GM21423 (cell line): ENCODE data around the gene PRG2.
A peak's percentile ranks its signal among the peaks of the same experiment; 100 is the strongest.

ENCODE experiments used
- ATAC-seq: cut with Tn5 transposase; IDR thresholded peaks from one replicate; pipeline ENCODE4 v1.9.1; 2021; ENCODE audit warnings: mild to moderate bottlenecking, moderate library complexity; ENCODE audit not compliant: unreplicated experiment

PRG2 gene, protein sequence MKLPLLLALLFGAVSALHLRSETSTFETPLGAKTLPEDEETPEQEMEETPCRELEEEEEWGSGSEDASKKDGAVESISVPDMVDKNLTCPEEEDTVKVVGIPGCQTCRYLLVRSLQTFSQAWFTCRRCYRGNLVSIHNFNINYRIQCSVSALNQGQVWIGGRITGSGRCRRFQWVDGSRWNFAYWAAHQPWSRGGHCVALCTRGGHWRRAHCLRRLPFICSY

GRCh38 chr11:57390535-57390934, at the start of gene PRG2:
Gene PRG2 (minus strand): TSS chr11:57390650. CDS start chr11:57389944, 706 bp downstream.
- no peak for ATAC-seq

GRCh38 chr11:57439786-57440185, 49.3 kb upstream of the PRG2 start:
- ATAC-seq = no peak

DNA sequence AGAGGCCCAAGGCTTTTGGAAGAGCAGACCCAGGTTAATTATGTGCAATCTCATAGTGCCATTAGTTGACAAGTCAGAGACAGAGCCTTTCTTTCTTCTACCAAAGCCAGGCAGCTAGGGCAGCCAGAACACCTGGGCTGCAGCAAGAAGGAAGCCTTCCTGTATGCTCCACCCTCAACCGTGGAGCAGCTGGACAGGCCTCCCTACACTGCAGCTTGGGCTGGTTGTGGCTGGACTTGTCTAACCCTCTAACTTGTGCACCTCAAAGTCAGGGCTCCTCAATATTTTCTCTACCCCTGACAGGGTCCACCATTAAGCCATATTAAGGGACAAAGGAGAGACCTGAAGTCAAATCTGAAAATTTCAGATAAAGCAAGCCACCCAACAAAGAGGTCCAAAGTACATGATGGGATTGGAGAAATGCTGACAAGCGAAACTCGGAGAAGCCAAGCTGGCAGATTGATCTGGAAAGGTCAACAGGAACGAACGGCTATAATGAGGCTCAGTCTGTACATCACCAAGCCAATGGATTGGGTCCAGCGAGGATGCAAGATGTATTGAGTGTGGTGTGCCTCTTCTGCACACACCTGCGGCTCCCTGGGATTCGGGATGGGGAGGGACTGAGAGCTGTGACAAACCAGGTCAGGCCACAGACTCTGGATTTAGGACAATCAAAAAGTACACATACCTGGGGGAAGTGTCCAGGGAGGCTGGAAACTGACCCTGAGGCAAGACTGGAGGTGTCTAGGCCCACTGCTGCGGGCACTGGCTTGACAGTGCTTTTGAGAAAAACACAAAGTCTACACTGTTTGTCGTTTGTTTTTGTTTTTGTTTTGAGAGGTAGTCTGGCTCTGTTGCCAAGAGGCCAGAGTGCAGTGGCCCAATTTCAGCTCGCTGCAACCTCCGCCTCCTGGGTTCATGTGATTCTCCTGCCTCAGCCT, 48.2 kb upstream of the PRG2 start:
- ATAC-seq = no peak

GRCh38 chr11:57436031-57436430, 45.6 kb upstream of the PRG2 start:
- ATAC-seq = no peak

DNA sequence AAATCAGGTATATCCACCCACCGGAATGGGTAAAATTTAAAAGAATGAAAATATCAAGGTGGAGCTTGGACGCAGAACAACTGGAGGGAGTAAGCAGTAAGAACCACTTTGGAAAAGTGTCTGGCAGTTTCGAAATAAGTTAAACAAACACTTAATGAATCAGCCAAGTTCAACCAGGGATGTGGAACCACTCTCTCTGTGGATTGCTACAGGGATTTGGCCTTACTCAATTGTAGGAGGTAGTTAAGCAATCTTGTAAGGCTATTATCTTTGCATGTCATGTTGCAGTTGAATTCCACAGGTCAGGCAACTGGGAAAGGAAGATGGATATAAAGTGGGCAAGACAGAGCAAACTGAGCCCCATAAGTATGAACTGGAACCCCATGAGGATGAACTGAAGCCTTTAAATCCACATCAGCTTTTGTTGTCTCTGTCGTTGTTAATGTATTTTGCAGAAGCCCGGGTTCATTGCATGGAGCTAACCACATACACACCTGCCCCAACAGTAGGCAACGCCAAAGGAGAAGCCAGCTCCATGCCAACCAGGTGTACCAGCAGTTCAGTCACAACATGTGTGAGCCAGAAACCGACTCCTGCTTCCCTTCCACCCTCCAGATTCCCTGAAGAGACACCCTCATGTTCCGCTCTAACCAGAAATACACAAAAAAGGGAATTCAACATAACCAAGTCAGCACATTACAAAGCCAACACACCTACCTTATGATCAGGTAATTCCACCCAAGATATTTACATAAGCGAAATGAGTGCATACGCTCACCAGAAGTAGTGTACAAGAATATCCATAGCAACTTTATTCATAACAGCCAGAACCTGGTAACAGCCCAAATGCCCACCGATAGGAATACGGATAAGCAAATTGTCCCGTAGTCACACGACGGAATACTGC, 44.4 kb upstream of the PRG2 start:
- no peak for ATAC-seq

DNA sequence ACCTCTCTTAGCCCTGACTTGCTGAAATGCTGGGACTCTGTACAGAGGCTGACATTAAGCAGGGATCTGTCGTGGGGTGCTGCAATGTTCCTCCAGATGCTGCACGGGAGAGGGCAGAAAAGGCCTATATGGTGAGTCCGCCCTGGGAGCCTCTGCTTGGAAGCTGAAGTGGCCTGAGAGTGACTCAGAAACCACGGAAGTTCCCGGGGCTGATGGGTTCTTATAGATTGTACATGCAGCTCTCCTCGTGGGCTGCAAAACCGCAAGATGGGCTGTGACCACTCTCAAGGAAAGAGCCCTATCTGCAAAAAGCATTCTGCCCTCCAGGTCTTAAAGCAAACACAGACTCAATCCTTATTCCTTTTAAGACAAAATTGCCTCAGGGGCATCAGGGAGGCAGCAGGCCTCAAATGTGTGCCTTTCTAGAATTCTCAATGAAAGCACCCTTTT, 42.3 kb upstream of the PRG2 start:
- peak; percentile 48 for ATAC-seq

DNA sequence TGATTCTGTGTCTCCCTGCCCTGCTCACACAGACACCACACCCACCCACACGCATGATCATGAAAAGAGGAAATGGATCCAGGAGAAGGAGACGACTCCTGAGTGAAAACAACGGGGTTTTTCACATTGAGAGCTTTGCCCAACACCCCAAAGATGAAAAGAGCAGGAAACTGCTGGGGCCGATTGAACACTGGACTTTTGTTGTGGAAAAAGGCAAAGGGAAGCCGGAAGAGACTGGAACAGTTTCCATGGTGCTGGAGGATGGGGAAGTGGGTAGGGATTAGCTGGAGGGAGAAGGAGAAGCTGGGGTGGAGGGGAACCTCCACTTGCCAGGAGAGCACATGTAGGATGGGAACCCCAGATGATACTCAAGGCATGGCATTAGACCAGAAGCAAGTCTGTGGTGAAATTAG, 41.7 kb upstream of the PRG2 start:
- peak; percentile 6 for ATAC-seq

- ATAC-seq = no peak
These were observed 40.5 kb upstream of the PRG2 start for GRCh38 chr11:57430952-57431351.

- ATAC-seq = no peak
These were observed 39.5 kb upstream of the PRG2 start for GRCh38 chr11:57429946-57430345.

- no peak for ATAC-seq
These were observed 38.2 kb upstream of the PRG2 start for GRCh38 chr11:57428643-57429042.

DNA sequence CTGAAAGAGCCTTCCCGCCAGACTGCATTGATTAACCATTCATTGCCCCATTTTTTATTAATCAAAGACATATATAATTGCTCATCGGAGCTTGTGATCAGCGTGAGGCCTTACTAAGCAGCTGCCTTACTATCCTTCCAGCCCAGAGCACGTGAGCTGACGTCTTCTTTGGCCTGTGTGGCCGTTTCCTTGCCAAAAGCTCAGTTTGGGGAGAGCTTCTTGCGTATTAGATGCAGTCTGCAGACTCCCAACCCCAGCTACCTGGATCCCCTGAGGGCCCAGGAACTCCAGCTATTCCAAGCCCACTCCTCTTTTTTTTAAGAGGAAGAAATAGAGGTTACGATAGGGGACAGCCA, 37.3 kb upstream of the PRG2 start:
- ATAC-seq = no peak

GRCh38 chr11:57426929-57427726, 36.7 kb upstream of the PRG2 start, which contains the start of gene SLC43A3:
Gene SLC43A3 (minus strand): TSS chr11:57427121. CDS start chr11:57426172, 949 bp downstream.
- peak; percentile 55 for ATAC-seq

DNA sequence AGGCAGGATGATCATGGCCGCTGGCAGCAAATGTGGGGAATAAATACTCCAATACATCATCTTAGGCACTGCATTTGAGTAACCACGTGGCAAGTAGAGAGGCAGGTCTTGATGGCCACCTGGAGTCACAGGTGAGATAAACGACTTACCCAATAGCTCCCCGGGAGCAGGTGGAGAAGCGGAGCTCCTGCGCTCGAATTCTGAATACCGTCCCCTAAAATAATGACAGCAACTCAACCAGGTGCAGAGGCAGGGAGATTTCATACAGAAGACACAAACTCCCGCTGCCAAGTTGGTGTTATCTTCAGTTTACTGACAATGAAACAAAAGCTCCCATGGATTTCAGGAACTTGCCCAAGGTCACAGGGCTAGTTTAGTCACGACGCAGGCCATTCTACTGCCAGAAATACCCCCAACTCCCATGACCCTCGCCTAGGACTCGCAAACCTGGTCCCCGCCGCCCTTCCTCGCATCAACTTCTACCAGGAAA, 36.0 kb upstream of the PRG2 start:
- no peak for ATAC-seq

GRCh38 chr11:57425565-57426438, 35.4 kb upstream of the PRG2 start:
- no peak for ATAC-seq

- peak; percentile 89 for ATAC-seq
These were observed 34.5 kb upstream of the PRG2 start for GRCh38 chr11:57424792-57425564.

DNA sequence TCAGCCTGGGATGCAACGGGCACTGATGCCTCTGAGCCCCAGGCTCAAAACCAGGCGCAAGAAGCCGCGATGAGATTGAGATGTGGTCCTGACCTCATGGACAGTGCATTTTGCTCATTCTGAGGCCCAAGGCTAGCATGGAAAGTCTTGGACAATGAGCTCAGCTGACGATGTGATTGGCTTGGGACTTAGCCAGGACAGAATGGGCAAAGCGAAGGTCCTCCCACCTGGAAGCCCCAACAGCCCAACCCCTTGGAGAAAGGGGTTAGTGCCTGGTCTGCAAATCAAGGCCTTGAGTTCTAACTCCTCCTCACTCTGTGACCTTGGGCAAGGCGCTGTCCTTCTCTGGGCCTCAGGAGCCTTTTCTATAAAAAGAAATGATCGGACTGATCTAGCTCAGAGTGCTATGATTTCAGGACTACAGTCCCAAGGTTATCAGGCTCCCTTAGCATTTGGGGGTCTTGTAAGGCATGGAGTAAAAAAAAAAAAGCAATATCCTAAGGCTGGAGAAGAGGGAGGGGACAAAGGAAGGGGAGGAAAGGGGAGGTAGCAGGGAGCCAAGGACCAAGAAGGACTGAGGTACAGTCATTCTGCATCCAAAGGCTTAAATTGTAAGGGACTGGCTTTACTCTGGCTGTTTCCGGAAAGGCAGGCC, 33.8 kb upstream of the PRG2 start:
- ATAC-seq = no peak

- no peak for ATAC-seq
These were observed 32.2 kb upstream of the PRG2 start for GRCh38 chr11:57422669-57423068.

DNA sequence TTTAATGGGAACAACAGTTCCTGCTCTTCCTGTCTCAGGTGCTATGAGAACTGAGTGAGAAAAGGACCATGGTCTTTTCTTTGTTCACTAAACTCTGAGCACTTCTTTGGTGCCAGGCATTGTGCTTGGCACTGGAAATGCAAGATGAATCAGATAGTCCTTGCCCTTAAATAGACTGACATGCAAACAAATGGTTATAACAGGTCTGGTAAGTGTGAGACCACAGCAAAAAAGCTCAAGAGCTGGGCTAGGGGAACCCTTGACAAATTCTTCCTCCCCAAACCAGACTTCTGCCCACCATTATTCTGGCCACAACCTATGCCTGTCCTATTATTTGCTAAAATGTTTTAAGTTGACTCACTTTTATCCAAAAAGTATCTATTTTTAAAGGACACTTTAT, 31.4 kb upstream of the PRG2 start:
- no peak for ATAC-seq
